MG63 (cell line): ENCODE measurements around the gene AKR7A3. TPM values are rescaled to one million over a fixed set of nuclear protein-coding genes. Genes with fewer than 3 reads are reported as not detected.
"Not testable (repeated sequence)": the region's sequence is repeated elsewhere in the genome, so short reads cannot be mapped to it uniquely, and the experiment has no call there.

Experiments
- DNase-seq: peaks from one replicate; pipeline ENCODE4 v3.0.0-alpha.2; 2020
- H3K27me3 ChIP-seq: fragments of 250-450 bp; sonication (Bioruptor Pico); 2 replicates; pipeline ENCODE4 v1.5.1; 2020; ENCODE audit warnings: mild to moderate bottlenecking, moderate library complexity
- H3K36me3 ChIP-seq: fragments of 250-450 bp; sonication (Bioruptor Pico); 2 replicates; pipeline ENCODE4 v1.5.1; 2020; ENCODE audit warnings: mild to moderate bottlenecking, moderate library complexity
- H3K4me3 ChIP-seq: fragments of 250-450 bp; sonication (Bioruptor Pico); 2 replicates; pipeline ENCODE4 v1.5.1; 2020; ENCODE audit warnings: mild to moderate bottlenecking, moderate library complexity
- H3K9me3 ChIP-seq: fragments of 250-450 bp; sonication (Bioruptor Pico); 2 replicates; pipeline ENCODE4 v1.5.1; 2020; ENCODE audit warnings: mild to moderate bottlenecking, moderate library complexity
- total RNA-seq: library from RNA; depleted of rRNA; stranded (reverse); fragments of >200 nt; shearing (Covaris generic); gene quantifications from 2 replicates; pipeline ENCODE4 v1.2.3, GENCODE V29; 2014; ENCODE audit warnings: low replicate concordance

AKR7A3 gene
- total RNA-seq, 1 experiment from 2014 or later, result 0.95 TPM

DNA sequence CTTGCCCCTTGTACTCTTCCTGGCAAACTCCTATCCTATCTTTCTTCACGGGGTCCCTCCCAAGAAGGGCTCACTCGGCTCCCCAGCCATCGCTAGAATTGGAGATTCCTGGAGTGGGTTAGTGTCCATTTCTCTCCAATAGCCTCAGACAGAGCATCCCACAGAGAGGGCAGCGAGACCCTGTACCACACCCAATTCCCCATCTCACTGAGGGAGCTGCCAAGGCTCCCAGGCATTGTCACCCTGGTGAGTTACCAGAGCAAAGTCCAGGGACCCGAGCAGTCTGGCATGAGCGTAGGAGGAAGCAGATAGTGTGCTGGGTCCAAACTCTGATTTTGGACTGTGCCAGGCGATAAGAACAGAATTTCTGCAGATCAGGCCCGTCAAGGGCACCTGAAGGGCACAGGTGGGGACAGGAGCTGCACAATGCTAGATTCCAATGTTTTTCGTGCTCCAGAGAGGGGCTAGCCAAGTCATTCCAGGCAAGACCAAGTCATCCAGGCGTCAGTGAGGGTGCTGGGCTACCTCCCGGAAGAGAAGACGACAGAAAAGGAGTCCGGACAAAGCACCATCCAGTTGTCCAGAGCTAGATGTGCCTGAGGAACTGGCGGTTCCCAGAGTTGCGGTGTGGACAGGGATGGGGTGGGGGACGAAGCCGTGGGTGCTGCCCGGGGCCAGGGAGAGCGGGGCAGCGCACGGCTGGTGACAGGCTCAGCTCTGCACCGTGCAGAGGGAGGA lies 15.3 kb downstream of the AKR7A3 start:
- Histone ChIP-seq H3K4me3 (no peak overlapping the region), H3K27me3 (no peaks in the 10 kb centered on the region), H3K36me3 (no peaks in the 10 kb centered on the region), H3K9me3 (0 out of 2 replicates have a peak, but pooled peaks cover 2% of the 10 kb centered on the region)
- DNase-seq, result no peak

GRCh38 chr1:19272064-19272463 lies 16.5 kb downstream of the AKR7A3 start:
- no peaks in the 10 kb centered on the region for H3K27me3 ChIP-seq
- DNase-seq, result no peak
- H3K9me3 ChIP-seq, result 0 out of 2 replicates have a peak, but pooled peaks cover 2% of the 10 kb centered on the region
- no peak overlapping the region for H3K4me3 ChIP-seq
- no peaks in the 10 kb centered on the region for H3K36me3 ChIP-seq

DNA sequence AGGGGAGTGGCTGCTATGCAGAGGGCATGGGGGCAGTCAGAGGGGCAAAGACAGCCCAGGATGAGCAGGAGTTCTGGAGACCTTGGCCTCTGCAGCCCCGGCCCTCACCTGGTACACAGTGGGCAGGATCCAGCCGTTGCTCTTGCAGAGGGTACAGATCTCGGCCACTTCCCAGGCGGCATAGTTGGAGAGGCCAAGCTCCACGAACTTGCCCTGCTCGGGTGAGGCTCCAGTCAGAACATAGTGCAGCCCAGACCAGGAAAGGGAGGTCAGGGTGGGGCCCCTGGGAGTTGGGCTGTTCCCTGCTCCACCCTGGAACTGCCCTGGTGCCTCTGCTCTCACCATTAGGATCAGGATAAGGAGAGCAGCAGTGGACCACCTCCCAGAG lies 18.2 kb downstream of the AKR7A3 start:
- H3K4me3 ChIP-seq, DNase-seq, H3K27me3 ChIP-seq, H3K9me3 ChIP-seq, H3K36me3 ChIP-seq: not testable (repeated sequence)

DNA sequence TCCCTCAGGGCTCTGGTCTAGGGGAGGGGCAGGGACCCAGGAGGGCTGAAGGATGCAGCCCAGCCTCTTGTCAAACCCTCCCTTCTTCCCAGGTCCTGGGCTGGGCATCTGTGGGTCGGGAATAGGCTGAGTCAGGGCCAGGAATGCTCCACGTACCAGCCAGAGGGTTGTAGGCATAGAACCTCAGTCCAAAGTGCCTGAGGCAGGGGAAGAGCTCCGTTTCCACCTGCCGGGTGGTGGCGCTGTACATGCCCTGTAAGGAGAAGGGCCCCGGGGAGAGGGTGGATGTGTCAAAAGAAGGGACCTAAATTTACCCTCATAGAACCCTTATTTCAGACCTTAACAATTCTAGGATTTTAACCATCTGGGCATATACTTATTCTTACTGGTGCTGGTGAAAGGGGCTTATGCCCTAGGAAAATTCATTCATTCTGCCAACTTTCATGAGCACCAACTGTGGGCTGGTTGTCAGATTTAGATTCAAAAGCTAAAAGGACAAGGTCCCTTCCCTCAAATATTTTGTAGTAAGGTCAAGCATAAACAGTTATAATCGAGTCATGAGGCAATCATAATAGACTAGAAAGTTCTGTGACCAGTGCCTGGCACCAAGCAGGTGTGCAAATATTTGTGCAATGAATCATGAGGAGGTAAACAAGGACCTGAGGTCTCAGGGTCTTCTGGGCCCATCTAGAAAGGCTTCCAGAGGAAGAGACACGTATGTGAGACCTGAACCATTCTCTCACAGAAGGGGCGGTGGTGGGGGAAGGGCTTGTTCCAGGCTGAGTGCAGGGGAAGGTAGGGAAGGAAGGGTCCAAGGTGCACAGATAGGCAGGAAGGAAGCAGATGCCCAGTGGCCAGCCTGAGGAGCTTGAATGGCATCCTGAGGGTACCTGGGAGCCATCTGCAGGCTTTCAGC lies 18.9 kb downstream of the AKR7A3 start:
- not testable (repeated sequence) for H3K9me3 ChIP-seq, H3K27me3 ChIP-seq, H3K4me3 ChIP-seq, H3K36me3 ChIP-seq, DNase-seq

GRCh38 chr1:19268445-19268844 lies 20.1 kb downstream of the AKR7A3 start:
- H3K27me3 ChIP-seq, result no peaks in the 10 kb centered on the region
- H3K36me3 ChIP-seq, result no peaks in the 10 kb centered on the region
- DNase-seq, result no peak
- H3K4me3 ChIP-seq, result no peak overlapping the region
- H3K9me3 ChIP-seq, result no peaks in the 10 kb centered on the region

- Histone ChIP-seq H3K27me3 (no peaks in the 10 kb centered on the region), H3K36me3 (peaks cover 29% of the 10 kb centered on the region), H3K4me3 (no peak overlapping the region), H3K9me3 (no peaks in the 10 kb centered on the region)
- no peak for DNase-seq
Measured at GRCh38 chr1:19262744-19263143, 25.8 kb downstream of the AKR7A3 start.

DNA sequence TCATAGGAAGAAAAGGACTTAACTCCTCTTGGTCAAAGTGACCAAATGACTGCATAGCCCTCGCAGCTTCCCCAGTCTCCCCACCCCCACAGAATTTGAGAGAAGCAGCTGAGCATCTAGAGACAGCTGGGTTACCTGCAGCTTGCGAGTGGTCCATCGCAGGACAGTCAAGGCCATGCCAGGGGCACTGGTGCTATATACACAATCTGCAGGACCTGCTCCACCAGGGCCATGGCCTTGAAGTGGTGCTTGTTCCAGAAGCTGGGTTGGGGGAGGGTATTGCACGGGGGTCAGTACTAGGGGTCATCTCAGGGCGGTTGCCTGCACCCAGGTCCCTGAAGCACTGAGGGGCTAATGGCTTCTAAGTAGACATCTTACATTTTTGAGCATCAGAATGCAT lies 26.5 kb downstream of the AKR7A3 start:
- H3K27me3 ChIP-seq, result no peaks in the 10 kb centered on the region
- H3K9me3 ChIP-seq, result no peaks in the 10 kb centered on the region
- no peak for DNase-seq
- H3K4me3 ChIP-seq, result no peak overlapping the region
- H3K36me3 ChIP-seq, result peaks cover 36% of the 10 kb centered on the region

GRCh38 chr1:19260211-19261138 lies 28.1 kb downstream of the AKR7A3 start:
- H3K27me3 ChIP-seq, result no peaks in the 10 kb centered on the region
- H3K36me3 ChIP-seq, result peaks cover 51% of the 10 kb centered on the region
- H3K9me3 ChIP-seq, result no peaks in the 10 kb centered on the region
- DNase-seq, result peak; percentile 60
- H3K4me3 ChIP-seq, result no peak overlapping the region

DNA sequence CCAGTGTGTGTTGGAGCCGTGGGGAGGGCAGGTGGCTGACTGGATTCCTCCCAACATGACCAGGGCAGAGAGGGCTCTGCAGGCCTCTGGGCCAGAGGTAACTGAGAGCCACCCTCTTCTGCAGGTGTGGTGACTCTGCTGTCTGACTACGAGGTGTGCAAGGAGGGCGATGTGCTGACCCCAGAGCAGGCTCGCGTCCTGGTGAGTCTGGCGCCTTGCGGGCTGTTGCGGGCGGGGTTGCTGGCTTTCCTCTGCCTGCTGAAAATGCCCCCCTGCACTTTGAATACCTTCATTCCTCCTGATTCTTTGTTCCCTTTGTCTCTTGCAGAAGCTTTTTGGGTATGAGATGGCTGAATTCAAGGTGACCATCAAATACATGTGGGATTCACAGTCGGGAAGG lies 30.2 kb downstream of the AKR7A3 start:
- Histone ChIP-seq H3K36me3 (peaks cover 68% of the 10 kb centered on the region), H3K4me3 (no peak overlapping the region), H3K27me3 (no peaks in the 10 kb centered on the region), H3K9me3 (no peaks in the 10 kb centered on the region)
- DNase-seq, result no peak

DNA sequence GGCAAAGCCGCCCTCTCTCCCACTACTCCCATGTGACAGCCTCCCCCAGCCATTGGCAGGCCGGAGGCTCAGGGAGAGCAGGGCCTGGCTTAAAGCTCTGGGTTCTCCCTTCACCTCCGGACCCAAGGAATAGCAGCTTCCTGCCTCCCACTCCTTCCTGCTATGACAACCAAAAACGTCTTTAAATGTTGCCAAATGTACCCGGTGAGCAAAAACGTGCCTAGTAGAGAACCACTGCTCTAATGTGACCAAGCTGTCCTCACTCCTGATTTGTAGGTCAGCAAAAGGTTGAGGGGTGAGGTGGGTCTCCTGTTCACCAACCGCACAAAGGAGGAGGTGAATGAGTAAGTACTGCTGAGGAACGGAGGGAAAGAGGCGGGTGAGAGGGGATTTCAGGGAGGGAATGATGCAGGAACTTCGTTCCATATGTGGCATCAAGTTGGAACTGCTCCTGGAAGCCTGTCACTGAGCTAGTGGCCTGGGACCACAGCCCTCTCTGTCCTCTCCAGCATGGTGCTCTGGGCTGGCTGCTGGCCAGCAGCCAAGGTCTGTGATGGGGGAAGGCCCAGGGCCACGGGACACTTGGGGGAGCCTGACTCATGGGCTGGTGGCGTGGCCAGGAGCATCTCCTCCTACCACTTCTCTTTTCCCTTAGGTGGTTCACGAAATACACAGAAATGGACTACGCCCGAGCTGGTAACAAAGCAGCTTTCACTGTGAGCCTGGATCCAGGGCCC lies 31.2 kb downstream of the AKR7A3 start:
- no peak overlapping the region for H3K4me3 ChIP-seq
- DNase-seq, result no peak
- H3K27me3 ChIP-seq, result no peaks in the 10 kb centered on the region
- peaks cover 74% of the 10 kb centered on the region for H3K36me3 ChIP-seq
- no peaks in the 10 kb centered on the region for H3K9me3 ChIP-seq

DNA sequence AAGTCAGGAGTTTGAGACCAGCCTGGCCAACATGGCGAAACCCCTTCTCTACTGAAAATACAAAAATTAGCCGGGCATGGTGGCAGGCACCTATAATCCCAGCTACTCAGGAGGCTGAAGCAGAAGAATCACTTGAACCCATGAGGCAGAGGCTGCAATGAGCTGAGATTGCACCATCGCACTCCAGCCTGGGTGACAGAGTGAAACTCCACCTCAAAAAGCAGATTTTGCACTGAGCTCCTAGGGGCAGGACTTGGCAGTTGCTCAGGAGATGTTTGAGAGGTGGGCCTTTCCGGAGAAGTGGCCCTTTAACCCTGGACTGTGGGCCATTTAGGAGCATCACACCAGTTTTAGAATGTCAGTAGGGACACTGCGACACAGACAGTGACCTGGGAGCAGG lies 32.3 kb downstream of the AKR7A3 start:
- peaks cover 71% of the 10 kb centered on the region for H3K36me3 ChIP-seq
- not testable (repeated sequence) for H3K27me3 ChIP-seq, H3K9me3 ChIP-seq, H3K4me3 ChIP-seq, DNase-seq

GRCh38 chr1:19255288-19255687 lies 33.3 kb downstream of the AKR7A3 start:
- Histone ChIP-seq H3K9me3 (no peaks in the 10 kb centered on the region), H3K4me3 (no peak overlapping the region), H3K36me3 (peaks cover 70% of the 10 kb centered on the region), H3K27me3 (no peaks in the 10 kb centered on the region)
- no peak for DNase-seq

DNA sequence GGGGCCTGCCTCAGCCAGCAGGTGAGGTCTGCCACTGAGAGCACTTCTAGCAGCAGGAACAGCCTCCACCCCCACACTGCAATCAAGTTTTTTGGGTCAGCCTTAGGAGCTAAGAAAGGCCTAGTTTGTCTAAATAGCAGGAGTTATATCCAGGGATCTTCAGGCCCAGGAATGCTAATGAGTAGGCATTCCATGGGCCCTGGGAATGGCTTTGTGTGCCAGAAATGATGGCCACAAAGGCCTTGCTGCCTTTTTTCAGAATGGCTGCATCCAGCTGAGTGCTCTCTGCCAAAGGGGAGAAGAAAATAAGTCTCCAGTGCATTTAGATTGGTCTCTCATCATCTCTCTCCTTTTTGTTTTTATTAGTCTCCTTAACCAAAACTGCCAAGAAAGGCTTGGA lies 34.2 kb downstream of the AKR7A3 start:
- Histone ChIP-seq H3K4me3 (no peak overlapping the region), H3K27me3 (no peaks in the 10 kb centered on the region), H3K9me3 (no peaks in the 10 kb centered on the region), H3K36me3 (peaks cover 63% of the 10 kb centered on the region)
- DNase-seq, result no peak

DNA sequence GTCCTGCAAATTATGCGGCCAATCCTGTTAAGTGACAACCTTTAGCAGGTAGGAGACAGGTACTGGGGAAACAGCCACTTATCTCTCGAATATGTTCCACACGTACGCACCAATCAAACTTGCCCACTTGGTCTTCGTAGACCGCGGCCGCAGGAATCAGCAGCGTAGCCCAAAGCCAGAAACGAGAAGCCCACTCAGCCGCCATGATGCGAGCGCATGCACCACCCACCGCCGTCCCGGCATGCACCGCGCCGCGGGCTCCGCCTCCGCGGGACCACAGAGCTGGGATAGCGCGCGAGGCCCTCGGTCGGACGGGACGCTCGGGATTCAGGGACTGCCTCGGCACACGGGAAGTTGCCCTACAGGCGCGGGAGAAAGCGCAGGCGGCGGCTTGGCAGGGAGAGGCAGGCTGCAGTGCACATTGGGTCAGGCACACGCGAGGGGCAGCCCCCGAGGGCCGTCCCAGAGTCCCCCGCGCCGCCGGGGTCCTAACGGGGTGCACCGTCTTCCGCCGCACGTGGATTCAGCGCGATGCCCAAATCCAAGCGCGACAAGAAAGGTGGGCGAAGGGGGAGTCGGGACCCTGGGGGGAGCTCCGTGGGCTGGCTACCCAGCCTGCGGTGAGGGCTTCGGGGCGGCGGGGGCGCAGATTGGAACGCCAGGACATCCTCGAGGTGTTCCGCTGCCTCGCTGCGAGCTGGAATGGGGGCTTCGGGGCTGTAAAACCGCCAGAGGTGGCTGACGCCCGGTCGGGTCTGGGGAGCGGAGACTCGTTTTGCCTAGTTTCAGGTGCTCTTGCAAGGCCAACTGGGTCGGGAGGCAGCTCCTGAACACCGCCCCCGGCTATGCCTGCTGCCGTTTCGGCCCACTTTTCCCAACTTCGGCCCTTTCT lies 37.0 kb downstream of the AKR7A3 start, which contains the start of the genes EMC1 and MRTO4:
Gene EMC1, minus strand, starts transcription at position 220 of the 892 bp plus-strand sequence. Its CDS starts 15 bp downstream, at position 205.
Gene MRTO4, plus strand, starts transcription at position 501 of the 892 bp plus-strand sequence. Its CDS starts 31 bp downstream, at position 532.
- Histone ChIP-seq H3K4me3 (peak within 1 kb of the TSS; percentile 87), H3K36me3 (peaks cover 49% of the 10 kb centered on the region)
- DNase-seq, result peak; percentile 91

More for the DNA sequence above, 37.0 kb downstream of the AKR7A3 start, which contains the start of the genes EMC1 and MRTO4:
- H3K27me3 ChIP-seq, result no peaks in the 10 kb centered on the region
- no peaks in the 10 kb centered on the region for H3K9me3 ChIP-seq
